Caki2 (cell line): ENCODE results near the gene HGFAC. TPM values are rescaled to one million over a fixed set of nuclear protein-coding genes. Genes with fewer than 3 reads are reported as not detected.

Source experiments
- DNase-seq: peaks from one replicate; pipeline ENCODE4 v3.0.0-alpha.2; 2015; ENCODE audit warnings: low read depth
- in situ Hi-C: cut with HindIII; loops from 2 replicates; pipeline ENCODE4 v1.10.0; 2016; ENCODE audit warnings: low sequenced_read_pairs, low pct_unique_long_range_greater_than_20kb, mixed read lengths
- total RNA-seq: library from RNA; depleted of rRNA; stranded (reverse); fragments of >200 nt; shearing (Covaris generic); gene quantifications from 2 replicates; pipeline ENCODE4 v1.2.3, GENCODE V29; 2014; ENCODE audit warnings: low replicate concordance

The HGFAC gene
- total RNA-seq, 1 experiment from 2014 or later, result not detected

DNA sequence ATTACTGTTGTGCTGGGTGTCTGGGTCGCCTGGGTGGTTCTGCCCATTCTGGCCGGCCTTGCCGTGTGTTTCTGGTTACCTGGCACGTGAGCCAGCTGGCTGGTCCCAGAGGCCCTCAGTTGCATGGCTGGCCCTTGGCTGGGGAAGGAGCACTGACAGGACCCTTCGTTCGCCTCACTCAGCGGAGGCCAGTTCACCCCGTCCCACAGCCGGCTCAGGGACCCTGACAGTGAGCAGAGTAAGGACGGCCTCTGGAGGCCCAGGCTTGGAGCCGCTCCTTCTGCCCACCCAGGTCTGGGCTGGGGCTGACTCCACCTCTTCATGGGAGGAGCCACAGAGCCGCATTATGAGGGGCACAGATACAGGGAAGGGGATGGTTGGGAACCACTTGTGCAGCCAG is 20.3 kb upstream of the HGFAC start:
- no peak for DNase-seq
- in situ Hi-C loops, result no loop called here

DNA sequence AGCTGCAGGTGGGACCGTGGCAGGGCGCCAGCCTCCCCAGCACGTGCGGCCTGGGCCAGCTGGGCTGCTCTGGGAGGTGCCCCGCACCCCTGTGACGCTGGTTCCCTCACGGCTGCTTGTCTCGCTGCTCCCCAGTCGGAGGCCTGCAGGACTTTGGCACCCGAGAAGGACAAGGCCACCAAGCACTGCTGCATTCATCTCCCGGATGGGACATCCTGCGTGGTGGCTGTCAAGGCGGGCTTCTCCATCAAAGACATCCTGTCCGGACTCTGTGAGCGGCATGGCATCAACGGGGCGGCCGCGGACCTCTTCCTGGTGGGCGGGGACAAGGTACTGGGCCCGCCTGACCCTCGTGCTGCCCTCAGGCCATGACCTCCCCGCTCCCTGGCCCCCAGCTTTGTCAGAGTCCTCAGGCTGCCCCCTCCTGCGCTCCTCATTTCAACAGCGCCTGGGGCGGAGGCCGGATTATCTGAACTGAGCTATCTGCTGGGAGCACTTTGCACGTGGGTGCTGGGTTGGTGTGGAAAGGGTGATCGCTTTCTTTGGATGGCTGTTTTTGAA is 19.4 kb upstream of the HGFAC start:
- in situ Hi-C loops, result no loop called here
- DNase-seq, result no peak

DNA sequence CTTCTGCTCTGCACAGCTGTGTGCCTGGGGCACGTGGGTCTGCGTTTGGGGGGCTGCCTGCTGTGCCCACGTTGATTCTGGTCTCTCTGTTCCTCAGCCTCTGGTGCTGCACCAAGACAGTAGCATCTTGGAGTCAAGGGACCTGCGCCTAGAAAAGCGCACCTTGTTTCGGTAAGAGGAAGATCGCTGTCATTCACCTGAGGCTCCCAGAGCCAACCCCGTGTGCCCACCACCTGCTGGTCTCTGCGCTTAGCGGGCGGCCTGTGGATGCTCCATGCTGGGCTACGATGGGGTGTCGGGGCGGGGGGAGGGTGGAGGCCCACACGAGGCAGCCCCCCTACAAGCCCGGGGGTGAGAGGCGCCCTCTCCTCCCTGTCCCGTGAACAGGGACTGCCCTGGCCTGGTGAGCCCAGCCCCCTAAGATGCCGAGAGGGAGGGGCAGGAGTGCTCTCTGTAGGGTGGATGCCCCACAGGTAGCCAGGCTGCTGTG is 18.9 kb upstream of the HGFAC start:
- no peak for DNase-seq
- in situ Hi-C loops, result no loop called here

DNA sequence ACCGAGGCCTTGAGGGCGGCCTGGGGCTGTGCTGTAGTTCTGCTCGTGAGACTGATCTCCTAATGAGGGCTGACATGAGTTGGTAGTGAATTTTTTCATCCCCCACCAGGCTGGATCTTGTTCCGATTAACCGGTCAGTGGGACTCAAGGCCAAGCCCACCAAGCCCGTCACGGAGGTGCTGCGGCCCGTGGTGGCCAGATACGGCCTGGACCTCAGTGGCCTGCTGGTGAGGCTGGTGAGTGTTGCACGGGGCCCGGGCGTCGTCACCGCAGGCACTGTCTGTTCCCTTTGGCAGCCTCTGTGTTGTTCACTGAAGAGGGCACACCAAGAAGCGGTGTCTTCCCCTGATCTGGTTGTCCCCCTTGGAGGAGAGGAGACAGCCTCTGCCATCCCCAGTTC is 18.4 kb upstream of the HGFAC start:
- in situ Hi-C loops, result no loop called here
- DNase-seq, result no peak

DNA sequence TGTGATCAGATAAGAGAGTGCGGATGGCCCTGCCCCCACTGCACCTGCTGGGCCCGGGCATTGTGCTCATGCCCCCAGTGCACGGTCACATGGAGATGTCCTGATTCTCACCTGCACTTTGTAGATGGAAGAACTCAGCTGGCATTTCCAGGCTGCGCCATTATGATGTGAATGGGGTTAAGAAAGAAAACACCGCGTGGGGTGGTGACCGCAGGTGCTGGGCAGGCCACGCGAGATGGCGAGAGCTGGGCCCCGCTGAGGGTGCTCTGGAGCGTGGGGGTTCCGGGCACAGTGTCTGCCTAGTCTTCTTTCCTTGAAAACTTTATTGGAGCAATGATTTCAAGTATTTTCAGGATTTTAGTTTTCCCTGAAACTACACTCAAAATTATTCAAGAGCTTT is 17.8 kb upstream of the HGFAC start:
- no peak for DNase-seq
- in situ Hi-C loops, result no loop called here

DNA sequence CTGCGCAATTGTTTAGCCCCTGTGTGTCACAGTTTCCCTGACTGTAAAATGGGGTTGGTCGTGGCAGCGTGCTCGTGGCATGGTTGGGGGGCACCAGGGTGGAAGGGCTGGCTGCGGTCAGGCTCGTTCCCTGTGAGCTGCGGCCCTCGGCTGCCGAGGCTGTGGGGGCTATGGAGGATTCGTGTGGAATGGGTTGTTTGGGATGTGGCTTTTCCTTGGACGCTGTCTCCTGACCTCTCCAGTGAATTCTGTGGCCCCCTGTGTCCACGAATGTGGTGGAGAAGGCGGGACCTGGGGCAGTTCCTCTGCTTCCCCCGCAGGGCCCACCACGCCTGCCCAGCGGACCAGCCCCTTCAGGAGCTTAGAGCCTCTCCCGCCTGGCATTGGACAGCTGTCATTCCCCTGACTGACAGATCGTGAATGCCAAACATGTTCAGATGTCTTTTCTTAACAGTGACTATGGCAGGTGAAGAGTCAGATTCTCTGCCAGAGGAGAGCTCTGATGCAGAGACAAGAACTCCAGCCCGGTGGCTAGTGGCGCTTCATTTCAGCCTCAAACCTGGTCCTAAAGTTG is 17.2 kb upstream of the HGFAC start:
- in situ Hi-C loops, result no loop called here
- DNase-seq, result no peak

DNA sequence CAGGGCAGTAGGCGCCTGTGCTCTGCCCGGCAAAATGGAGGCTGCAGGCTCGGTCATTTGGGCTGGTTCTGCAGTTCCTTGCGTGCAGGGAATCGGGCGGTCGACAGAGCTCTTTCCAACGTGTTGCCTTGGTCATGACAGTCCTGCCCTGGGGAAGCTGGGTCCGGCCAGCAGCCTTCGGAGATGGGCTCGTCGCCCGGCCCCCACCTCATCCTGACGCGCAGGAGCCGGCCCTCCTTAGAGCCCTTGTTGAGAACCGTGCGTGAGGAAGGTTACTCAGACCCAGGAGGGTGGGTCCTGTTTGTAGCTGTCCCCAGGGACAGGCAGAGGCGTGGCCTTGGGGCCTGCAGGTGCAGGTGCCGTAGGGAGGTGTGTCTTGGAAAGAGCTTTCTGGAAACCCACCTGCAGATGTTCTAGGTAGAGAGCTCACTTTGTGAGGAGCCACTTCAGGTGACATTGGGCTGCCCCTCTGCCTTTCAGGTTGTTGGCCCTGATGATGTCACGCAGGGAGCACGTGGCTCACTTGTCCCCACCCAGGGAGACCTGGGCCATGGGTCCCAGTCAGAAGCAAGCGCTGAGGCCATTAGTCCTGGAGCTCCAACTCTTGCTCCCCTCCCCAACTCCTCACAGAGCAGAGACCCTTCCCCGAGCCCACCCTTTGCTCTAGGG is 15.2 kb upstream of the HGFAC start:
- in situ Hi-C loops, result no loop called here
- DNase-seq, result no peak

DNA sequence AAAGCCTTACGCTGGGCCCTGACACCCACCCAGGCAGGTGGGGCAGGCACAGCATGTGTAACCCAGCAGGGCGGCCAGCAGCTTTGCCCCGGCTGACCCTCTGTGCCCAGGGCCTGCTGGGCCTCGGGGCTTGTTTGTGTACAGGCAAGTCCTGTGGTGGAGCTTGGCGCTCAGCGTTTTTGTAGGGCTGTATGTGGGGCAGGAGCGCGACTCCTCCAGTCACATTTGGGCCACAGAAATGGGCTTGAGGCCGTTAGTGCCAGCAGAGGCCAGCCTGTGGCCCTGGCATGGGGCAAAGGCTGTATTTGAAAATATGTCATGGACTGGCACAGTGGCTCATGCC is 14.7 kb upstream of the HGFAC start:
- no peak for DNase-seq
- in situ Hi-C loops, result no loop called here

DNA sequence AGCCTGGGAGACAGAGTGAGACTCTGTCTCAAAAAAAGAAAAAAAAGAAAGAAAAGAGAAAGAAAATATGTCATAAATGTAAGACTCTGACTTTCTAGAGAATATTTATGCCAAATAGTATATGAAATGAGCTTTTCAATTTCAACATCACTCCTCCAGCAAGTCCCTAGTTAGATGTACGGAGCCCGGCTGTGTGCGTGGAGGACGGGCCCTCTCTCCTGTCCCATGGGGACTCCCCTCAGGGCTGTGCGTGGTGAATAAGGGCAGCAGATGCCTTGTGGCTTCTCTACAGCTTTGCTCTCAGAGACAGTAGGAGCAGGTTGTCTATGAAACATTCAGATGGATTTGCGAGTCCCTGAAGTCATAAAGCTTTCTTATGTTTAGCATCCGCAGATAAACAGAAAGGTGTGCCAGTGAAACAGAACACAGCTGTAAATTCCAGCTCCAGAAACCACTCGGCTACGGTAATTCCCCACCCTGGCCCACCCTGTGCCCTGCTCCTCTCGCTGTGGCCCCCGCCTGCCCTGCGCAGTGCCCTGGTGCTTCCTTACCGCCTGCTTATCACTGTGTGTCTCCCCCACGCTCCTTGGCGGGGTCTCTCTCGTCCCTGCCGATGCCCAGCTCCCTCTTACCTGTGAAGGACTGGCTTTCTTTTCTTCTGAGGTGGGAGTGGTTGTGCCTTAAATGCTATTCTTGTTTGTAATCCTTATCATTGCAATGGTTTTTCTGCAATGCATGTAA is 13.9 kb upstream of the HGFAC start:
- in situ Hi-C loops, result no loop called here
- DNase-seq, result no peak

DNA sequence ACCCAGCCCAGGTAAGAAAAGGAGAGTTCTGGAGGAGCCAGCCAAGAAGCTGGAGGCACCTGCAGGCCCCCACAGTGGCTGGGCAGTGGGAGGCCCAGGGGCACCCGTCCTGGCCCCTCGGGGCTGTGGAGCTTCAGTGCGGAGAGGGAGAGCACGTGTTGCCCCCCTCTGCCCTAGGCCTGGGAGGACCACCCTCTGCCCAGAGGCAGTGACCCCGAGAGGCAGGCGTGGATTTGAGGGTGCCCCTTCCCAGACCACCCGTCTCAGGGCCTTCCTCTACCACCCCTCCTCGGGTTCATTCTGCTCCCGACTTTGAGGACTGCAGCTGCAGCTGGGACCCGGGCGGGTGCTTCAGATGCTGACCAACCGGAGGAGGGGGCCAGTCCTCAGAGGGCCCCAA is 12.1 kb upstream of the HGFAC start:
- DNase-seq, result no peak
- in situ Hi-C loops, result no loop called here

DNA sequence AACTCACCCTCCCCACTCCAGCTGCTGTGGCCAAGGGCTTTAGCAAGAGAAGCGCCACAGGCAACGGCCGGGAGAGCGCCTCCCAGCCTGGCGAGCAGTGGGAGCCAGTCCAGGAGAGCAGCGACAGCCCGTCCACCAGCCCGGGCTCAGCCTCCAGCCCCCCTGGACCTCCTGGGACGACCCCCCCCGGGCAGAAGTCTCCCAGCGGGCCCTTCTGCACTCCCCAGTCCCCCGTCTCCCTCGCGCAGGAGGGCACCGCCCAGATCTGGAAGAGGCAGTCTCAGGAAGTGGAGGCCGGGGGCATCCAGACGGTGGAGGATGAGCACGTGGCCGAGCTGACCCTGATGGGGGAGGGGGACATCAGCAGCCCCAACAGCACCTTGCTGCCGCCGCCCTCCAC is 11.2 kb upstream of the HGFAC start:
- in situ Hi-C loops, result no loop called here
- no peak for DNase-seq

DNA sequence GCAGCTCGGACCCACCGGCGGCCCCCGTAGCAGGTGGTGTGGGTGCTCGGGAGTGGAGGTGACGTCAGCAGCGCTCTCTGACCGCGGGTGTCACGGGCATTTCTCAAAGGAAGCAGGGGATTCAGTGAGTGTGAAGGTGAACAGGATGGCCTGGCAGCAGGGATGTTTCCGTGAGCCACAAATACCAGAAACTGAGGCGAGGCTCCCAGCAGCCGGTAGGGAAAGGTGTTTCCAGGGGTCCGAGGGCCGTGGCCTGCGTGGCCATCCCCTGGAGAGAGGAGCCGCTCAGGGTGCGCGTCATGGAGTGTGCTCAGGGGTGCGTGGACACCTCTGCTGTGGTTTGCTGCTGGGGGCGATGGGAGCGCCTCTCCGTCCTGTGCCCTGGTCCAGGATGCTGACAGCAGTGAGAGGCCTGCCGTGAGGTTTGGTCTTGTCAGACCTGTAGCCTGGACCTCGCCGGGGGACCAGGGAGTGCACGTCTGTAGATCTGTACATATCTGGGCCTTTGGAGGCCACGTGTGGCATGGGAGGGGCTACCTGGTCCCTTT is 10.2 kb upstream of the HGFAC start:
- DNase-seq, result no peak

DNA sequence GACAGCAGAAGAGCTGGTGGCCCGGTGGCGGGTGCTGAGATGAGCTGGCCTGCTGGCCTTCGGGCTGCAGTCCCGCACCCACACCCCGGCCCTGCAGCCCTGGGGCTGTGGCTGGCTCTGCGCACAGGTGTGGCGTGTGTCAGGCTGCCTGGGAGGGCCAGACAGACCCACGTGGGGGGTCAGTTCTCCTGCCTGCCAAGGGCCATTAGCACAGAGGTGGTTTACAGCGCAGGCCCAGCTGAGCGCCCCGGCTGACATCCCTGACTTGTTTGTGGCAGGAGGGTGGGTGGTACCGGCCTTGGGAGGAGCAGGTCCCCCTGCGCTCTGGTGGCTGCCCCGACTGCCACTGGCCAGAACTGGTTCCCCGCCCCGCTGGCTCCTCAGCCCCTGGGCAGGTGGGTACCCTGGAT is 9.4 kb upstream of the HGFAC start:
- DNase-seq, result no peak
- in situ Hi-C loops, result no loop called here

More for the DNA sequence above, 10.2 kb upstream of the HGFAC start:
- in situ Hi-C loops, result no loop called here

DNA sequence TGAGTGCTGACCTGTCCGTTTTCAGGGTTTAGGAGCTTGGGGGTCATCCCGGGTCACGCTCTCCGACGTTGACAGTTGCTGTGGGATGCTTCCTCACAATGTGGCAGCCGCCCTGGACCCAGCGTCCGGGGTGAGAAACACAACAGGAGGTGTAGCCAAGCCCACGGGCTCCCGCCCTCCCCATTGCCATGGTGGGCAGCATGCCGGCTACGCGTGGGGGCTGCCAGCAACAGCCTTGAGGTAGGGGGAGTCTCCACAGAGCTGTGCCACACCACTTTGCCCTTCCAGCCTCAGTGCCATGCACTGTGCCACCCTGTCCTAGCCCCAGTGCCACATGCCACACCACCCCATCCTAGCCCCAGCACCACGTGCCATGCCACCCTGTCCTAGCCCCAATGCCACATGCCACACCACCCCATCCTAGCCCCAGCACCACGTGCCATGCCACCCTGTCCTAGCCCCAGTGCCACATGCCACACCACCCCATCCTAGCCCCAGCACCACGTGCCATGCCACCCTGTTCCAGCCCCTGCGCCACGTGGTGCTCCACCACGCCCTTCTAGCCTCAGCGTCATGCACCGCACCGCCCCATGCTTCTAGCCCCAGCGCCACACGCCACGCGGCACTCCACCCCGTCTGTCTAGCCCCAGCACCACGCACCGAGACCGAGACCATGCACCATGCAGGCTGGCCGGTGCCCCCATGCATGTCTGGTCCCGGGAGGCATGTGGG is 8.5 kb upstream of the HGFAC start:
- in situ Hi-C loops, result no loop called here
- DNase-seq, result no peak

DNA sequence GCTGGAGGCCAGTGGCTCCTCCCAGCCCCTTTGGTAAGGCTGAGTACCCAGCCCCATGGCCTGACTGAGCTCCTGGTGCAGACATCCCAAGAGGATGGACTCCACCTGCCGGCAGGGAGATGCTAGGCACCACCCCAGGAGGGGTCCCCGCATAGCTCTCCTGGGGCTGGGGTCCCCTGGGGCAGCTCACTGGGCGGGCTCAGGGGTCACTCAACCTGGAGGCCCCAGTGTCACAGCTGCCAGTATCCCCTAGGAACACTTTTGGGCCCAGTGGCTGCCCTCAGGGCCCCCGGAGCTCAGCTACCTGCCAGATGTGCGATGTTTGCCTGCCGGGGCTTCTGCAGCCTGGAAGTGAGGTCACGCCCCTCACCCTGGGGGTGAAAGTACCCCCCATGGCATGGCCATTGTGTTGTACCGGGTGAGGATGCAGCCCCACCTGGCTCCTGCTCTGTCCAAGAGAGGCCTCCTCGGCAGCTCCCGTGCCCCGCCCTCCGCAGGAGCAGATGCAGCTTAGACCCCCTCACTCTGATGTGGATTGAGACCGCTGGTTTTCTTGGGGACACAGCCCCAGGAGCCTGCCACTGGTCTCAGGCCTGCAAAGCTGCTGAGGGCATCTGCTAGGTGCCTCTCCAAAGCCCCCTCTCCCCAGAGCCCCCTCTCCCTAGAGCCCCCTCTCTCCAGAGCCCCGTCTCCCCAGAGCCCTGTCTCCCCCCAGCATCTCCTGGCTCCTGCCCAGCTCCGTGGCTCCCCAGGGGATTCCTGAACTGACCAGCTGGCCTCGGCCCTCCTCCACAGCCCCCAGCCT is 6.7 kb upstream of the HGFAC start:
- DNase-seq, result no peak
- in situ Hi-C loops, result no loop called here

DNA sequence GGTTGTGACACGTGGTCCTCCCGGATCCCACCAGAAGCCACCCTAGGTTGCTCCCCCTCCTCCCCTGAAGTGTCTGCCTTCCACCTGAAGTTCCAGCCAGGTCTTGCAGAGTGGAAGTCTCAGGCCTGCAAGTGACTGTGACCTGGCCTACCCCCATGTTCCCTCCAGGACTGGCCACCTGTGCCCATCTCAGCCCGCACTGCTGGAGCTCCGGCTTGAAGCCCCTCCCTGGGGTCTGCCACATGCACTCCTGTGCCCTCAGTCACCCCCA is 6.1 kb upstream of the HGFAC start:
- no peak for DNase-seq
- in situ Hi-C loops, result no loop called here

DNA sequence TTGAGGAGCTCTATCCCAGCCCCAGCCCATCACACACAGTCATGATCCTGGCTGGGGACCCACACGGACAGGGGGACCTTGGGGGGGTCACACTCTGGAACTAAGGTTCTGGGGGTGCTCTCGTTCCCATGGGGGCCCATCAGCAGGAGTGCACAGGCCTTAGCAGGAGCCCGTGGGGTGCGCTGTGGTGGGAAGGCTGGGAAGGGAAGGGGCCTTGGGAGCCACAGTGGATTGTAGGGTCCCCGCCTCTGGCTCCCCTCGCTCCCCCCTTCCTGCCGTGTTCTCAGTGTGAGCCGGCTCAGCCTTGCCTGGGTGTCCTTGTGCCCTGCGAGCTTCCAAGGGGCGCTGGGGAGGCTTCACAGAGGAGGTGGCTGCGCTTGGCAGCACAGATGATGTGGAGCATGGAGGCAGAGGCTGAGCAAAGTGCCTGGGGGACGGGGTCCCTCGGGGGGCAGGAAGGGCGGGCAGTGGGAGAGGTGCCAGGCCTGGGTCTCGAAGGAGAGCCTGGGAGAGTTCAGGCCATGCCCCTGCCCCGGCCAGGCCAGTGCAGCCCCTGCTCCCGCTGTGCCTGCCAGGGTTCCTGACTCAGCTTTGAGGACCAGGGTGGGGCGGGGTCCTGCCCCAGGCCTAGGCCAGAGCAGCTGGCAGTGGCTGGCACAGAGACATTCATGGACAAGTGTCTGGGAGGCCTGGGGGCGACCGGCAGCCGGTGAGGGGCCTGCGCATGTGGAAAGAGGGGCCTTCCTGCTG is 5.5 kb upstream of the HGFAC start:
- in situ Hi-C loops, result no loop called here
- no peak for DNase-seq
